PC-3 (cell line): ENCODE data around the gene B3GNT8. TPM values are rescaled to one million over a fixed set of nuclear protein-coding genes. Genes with fewer than 3 reads are reported as not detected.
"Not testable (repeated sequence)": the region's sequence is repeated elsewhere in the genome, so short reads cannot be mapped to it uniquely, and the experiment has no call there.

ENCODE experiments used
- ATAC-seq: fragments of 200-7000 bp; cut with Tn5 transposase; 2 replicates; pipeline ENCODE4 v1.9.1; 2020; ENCODE audit warnings: mild to moderate bottlenecking, moderate library complexity
- BruUV-seq: library from RNA; stranded (reverse); fragments of 400-500 nt; replicated peaks from 2 replicates; lab custom pipeline; 2021; lab: Mats Ljungman, UMichigan
- CTCF ChIA-PET: fragments of 300-600 bp; sonication (Branson Sonifier 250); formaldehyde crosslinking; loops from one replicate; lab custom pipeline; 2022; ENCODE audit warnings: antibody characterized with exemption; lab: Charles Lee
- POLR2A ChIA-PET: fragments of 300-600 bp; sonication (Branson Sonifier 250); formaldehyde crosslinking; loops from one replicate; lab custom pipeline; 2022; ENCODE audit warnings: antibody characterized with exemption; ENCODE audit not compliant: unreplicated experiment; lab: Charles Lee
- DNase-seq: peaks from one replicate; pipeline ENCODE4 v3.0.0-alpha.2; 2015
- H2AFZ ChIP-seq: fragments of 300-600 bp; sonication (generic); 2 replicates; pipeline ENCODE4 v1.6.0; 2016; ENCODE audit warnings: antibody characterized with exemption, low read length
- H3F3A ChIP-seq: fragments of 300-600 bp; sonication (generic); one replicate; pipeline ENCODE4 v1.6.0; 2017; ENCODE audit warnings: antibody characterized with exemption, low read length, control low read depth, mild to moderate bottlenecking; ENCODE audit not compliant: unreplicated experiment
- H3K27ac ChIP-seq: fragments of 300-600 bp; sonication (generic); 2 replicates; pipeline ENCODE4 v1.5.1; 2016; ENCODE audit warnings: mild to moderate bottlenecking, low read length
- H3K27me3 ChIP-seq: fragments of 300-600 bp; sonication (generic); 2 replicates; pipeline ENCODE4 v1.6.1; 2016; ENCODE audit warnings: low read length, mixed read lengths
- H3K36me3 ChIP-seq: fragments of 300-600 bp; sonication (generic); 2 replicates; pipeline ENCODE4 v1.6.1; 2016; ENCODE audit warnings: low read depth, mixed run types, low read length, mixed read lengths
- H3K4me1 ChIP-seq: fragments of 300-600 bp; sonication (generic); 2 replicates; pipeline ENCODE4 v1.5.1; 2016; ENCODE audit warnings: low read length; ENCODE audit not compliant: insufficient read depth
- H3K4me2 ChIP-seq: fragments of 300-600 bp; sonication (generic); 2 replicates; pipeline ENCODE4 v1.6.0; 2016; ENCODE audit warnings: low read length
- H3K4me3 ChIP-seq: fragments of 300-600 bp; sonication (generic); 2 replicates; pipeline ENCODE4 v1.5.1; 2016; ENCODE audit warnings: mild to moderate bottlenecking, low read length, mixed read lengths
- H3K79me2 ChIP-seq: fragments of 300-600 bp; sonication (generic); 2 replicates; pipeline ENCODE4 v1.6.1; 2017; ENCODE audit warnings: low read length, mixed read lengths
- H3K9ac ChIP-seq: fragments of 300-600 bp; sonication (generic); 2 replicates; pipeline ENCODE4 v1.6.0; 2016; ENCODE audit warnings: mild to moderate bottlenecking, low read length
- H3K9me2 ChIP-seq: fragments of 300-600 bp; sonication (generic); replicated peaks from 2 replicates; pipeline ENCODE4 v1.6.1; 2016; ENCODE audit warnings: mixed run types, low read length, mixed read lengths
- H3K9me3 ChIP-seq: fragments of 300-600 bp; sonication (generic); 2 replicates; pipeline ENCODE4 v1.6.1; 2016; ENCODE audit warnings: low read length, mixed read lengths
- H4K20me1 ChIP-seq: fragments of 300-600 bp; sonication (generic); 2 replicates; pipeline ENCODE4 v1.6.1; 2016; ENCODE audit warnings: low read length, mixed read lengths
- CTCF ChIP-seq: fragments of 300-600 bp; sonication (generic); conservative IDR thresholded peaks from 2 replicates; pipeline ENCODE4 v1.5.1; 2017; ENCODE audit warnings: antibody characterized with exemption, low read depth, mild to moderate bottlenecking, low read length
- EZH2 ChIP-seq: fragments of 300-600 bp; sonication (generic); IDR thresholded peaks from one replicate; pipeline ENCODE4 v1.6.1; 2017; ENCODE audit warnings: antibody characterized with exemption, mild to moderate bottlenecking, low read length; ENCODE audit not compliant: unreplicated experiment
- EZH2phosphoT487 ChIP-seq: fragments of 300-600 bp; sonication (generic); IDR thresholded peaks from 2 replicates; pipeline ENCODE4 v1.6.1; 2018; ENCODE audit warnings: mild to moderate bottlenecking, antibody characterized with exemption, low read length, borderline replicate concordance
- intact Hi-C: fragments of 100-400 bp; cut with micrococcal nuclease; formaldehyde crosslinking; loops from 2 replicates; pipeline ENCODE4 v1.9.0; 2023
- total RNA-seq: library from RNA; depleted of rRNA; stranded (reverse); fragments of >200 nt; gene quantifications from 2 replicates; pipeline ENCODE4 v1.2.3, GENCODE V29; 2014

Gene B3GNT8
- total RNA-seq, 1 experiment from 2014 or later = 2.3 TPM

- ChIA-PET POLR2A (interaction anchor here (0.6 kb wide), 1 partner anchor 64 kb away, joined by 5 read pairs; no protein-coding TSS in a partner anchor), CTCF (no interaction called here)
- H2AFZ ChIP-seq = no peak overlapping the region
- no peaks in the 10 kb centered on the region for H3F3A ChIP-seq
- H3K9ac ChIP-seq = no peak overlapping the region
- ATAC-seq = no peak
- no peaks in the 10 kb centered on the region for H3K79me2 ChIP-seq
- H3K4me3 ChIP-seq = no peak overlapping the region
- no peak for DNase-seq
- H3K9me3 ChIP-seq = no peaks in the 10 kb centered on the region
- no TSS peak for BruUV-seq
- intact Hi-C loops = no loop called here
- no peaks in the 10 kb centered on the region for H3K4me1 ChIP-seq
- no peaks in the 10 kb centered on the region for H3K9me2 ChIP-seq
- H3K27me3 ChIP-seq = no peaks in the 10 kb centered on the region
- no peaks in the 10 kb centered on the region for H3K36me3 ChIP-seq
- TF ChIP-seq EZH2 = no peak
- H4K20me1 ChIP-seq = no peaks in the 10 kb centered on the region
- H3K4me2 ChIP-seq = no peak overlapping the region
- no peak overlapping the region for H3K27ac ChIP-seq
Measured at GRCh38 chr19:41384351-41384750, 42.8 kb downstream of the B3GNT8 start.

- H3K36me3 ChIP-seq, H2AFZ ChIP-seq, H3K27ac ChIP-seq, intact Hi-C loops, H3K79me2 ChIP-seq, H3K9me2 ChIP-seq, BruUV-seq, H3K4me1 ChIP-seq, H3K9me3 ChIP-seq, H3K9ac ChIP-seq, CTCF ChIA-PET, H3K4me3 ChIP-seq, ATAC-seq, H4K20me1 ChIP-seq, DNase-seq, H3K4me2 ChIP-seq, H3F3A ChIP-seq, H3K27me3 ChIP-seq, POLR2A ChIA-PET: not testable (repeated sequence)
Measured at GRCh38 chr19:41381536-41381935, 45.6 kb downstream of the B3GNT8 start.

- DNase-seq (no peak), ATAC-seq (no peak)
- no peak overlapping the region for H3K4me2 ChIP-seq
- H3F3A ChIP-seq = no peaks in the 10 kb centered on the region
- no peaks in the 10 kb centered on the region for H3K4me1 ChIP-seq
- no peak overlapping the region for H3K4me3 ChIP-seq
- no peak overlapping the region for H2AFZ ChIP-seq
- H3K27ac ChIP-seq = no peak overlapping the region
- TF ChIP-seq EZH2 (no peak), CTCF (no peak), EZH2phosphoT487 (no peak)
- no peaks in the 10 kb centered on the region for H3K9me2 ChIP-seq
- POLR2A ChIA-PET = no interaction called here
- no peaks in the 10 kb centered on the region for H3K36me3 ChIP-seq
- BruUV-seq = no TSS peak
- H3K79me2 ChIP-seq = no peaks in the 10 kb centered on the region
- no peak overlapping the region for H3K9ac ChIP-seq
- intact Hi-C loops = no loop called here
- CTCF ChIA-PET = no interaction called here
- no peaks in the 10 kb centered on the region for H4K20me1 ChIP-seq
- H3K9me3 ChIP-seq = no peaks in the 10 kb centered on the region
- no peaks in the 10 kb centered on the region for H3K27me3 ChIP-seq
Measured at GRCh38 chr19:41377977-41378709, 49.0 kb downstream of the B3GNT8 start.

- H3F3A ChIP-seq = no peaks in the 10 kb centered on the region
- no peaks in the 10 kb centered on the region for H3K79me2 ChIP-seq
- no peak overlapping the region for H2AFZ ChIP-seq
- no peak overlapping the region for H3K27ac ChIP-seq
- ATAC-seq (no peak), DNase-seq (no peak)
- TF ChIP-seq CTCF (no peak), EZH2 (no peak), EZH2phosphoT487 (no peak)
- ChIA-PET POLR2A (no interaction called here), CTCF (no interaction called here)
- no peaks in the 10 kb centered on the region for H3K9me3 ChIP-seq
- no peaks in the 10 kb centered on the region for H3K27me3 ChIP-seq
- intact Hi-C loops = no loop called here
- H3K9me2 ChIP-seq = no peaks in the 10 kb centered on the region
- no peak overlapping the region for H3K9ac ChIP-seq
- no peak overlapping the region for H3K4me2 ChIP-seq
- no peaks in the 10 kb centered on the region for H3K36me3 ChIP-seq
- H3K4me1 ChIP-seq = no peaks in the 10 kb centered on the region
- H3K4me3 ChIP-seq = no peak overlapping the region
- no peaks in the 10 kb centered on the region for H4K20me1 ChIP-seq
- BruUV-seq = no TSS peak
Measured at GRCh38 chr19:41376998-41377365, 50.2 kb downstream of the B3GNT8 start.
